ENCODE data around the gene EIF1AX.
"Not testable (repeated sequence)": the region's sequence is repeated elsewhere in the genome, so short reads cannot be mapped to it uniquely, and the experiment has no call there.

Gene EIF1AX

DNA sequence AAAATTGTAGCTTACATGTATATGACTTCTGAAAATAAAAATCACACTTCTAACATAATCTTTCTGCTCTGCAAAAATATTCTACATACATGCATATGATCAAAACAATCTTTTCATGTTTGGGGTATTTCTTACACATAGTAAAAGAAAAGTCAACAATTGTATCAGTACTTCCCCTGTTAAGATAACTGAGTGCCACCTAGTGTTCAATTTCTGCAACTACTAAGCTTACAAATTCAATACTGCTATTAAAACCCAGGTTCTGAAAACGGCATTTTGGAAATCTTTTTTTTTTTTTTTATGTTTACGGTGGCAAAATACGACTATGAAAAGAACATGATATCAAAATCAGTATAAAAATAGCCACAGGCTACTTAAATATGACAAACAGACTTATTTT, 14.2 kb downstream of the EIF1AX start:
- DNase-seq (ENCODE audit: low read depth): not testable (repeated sequence)

DNA sequence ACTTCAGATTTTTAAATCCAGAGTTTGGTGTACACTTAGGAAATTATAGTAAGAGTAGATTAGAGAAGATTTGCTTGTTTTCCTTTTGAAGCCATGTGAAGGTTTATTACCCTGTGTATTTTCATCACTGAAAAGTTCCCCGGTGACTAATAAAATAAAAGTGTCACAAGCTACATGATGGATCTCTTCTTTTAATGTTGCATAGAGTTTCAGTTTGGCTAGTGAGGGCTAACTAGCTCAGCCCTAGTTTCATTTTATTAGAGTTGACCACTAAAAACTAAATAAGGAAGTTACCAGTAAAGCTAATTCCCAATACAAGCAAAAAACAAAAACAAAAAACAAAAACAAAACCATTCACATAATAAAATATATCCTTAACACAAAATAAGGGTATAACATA, 14.8 kb downstream of the EIF1AX start:
- DNase-seq (ENCODE audit: low read depth): not testable (repeated sequence)

DNA sequence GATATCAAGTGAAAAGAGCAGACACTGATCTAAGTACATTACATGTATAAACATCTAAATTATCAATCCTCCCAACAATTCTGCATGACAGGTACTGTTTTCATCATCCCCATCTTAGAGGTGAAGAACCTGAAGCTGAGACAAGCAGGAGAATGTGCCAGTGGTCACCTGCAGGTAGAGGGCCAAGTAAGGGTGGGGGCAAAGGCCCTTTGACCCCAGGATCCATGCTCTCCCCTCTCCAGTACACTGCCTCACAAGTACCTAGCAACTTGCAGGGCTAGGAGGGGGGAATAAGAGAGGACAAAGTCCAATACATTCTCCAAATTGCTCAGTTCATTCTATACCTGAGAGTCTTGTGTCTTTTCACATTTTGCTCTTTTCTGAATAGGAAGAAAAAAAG, 16.7 kb downstream of the EIF1AX start:
- DNase-seq (ENCODE audit: low read depth): no peak

DNA sequence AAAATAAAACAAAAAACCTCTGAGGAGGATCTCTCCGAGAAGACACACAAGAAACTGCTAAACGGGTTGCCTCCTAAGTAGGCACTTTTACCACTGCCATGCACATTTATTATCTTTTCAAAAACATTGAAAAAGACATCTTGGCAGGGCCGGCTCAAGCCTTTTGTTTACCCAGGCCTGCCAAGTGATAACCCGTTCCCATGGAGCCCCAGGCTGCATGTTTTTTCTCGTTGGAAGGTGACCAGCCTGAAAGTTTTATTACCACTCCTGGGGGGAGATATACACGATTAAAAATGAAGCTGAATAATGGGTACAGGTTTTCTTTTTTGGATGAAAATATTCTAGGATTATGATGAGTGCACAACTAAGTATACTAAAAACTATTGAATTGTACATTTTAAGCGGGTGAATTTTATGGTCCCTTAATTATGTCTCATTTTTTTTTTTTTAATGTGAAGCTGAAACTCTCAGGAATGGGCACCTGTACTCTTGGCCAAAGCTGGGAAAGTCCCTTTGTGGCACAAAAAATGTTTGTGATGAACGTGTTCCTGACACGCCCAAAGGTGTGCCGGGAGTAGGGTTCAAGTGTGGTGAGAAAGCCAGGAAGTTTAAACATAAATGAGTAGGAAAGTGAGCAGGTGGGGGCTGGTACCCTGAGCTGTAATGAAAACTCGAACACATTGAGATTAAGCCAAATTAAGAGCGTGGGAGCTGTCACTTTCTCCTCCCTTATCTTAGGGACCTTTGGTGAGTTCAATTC, 23.4 kb downstream of the EIF1AX start:
- no peak for DNase-seq (ENCODE audit: low read depth)

DNA sequence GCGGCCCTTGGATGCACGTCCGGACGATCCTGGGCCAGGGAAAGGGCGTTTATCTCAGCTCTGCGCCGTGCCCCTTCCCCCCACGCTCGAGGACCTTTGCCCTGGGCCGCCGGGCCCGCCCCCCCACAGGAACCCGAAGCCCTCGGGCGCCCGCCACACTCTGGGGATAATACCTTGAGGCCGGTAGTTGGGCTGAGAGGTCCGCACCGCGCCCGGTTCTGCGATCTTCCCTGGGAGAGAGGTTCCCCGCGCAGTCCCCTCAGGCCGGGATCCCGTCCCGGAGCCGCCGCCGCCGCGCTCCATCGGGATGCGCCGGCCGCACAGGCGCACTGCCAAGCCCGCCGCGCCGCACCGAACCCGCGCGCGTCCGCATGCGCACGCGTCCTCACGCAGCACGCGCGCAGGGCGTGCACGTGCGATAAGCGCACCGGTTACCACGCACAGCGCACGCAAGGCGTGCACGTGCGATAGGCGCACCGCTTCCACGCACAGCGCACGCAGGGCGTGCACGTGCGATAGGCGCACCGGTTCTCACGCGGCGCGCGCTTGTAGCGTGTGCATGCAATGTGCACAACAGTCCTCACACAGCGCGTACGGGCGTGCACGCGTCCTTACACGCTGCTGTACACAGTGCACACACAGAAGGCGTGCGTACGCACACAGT, 24.9 kb downstream of the EIF1AX start, which contains the start of gene MAP7D2:
Gene MAP7D2, minus strand, starts transcription at position 331 of the 664 bp plus-strand sequence. Its CDS starts 28 bp downstream, at position 303.
- no peak for DNase-seq (ENCODE audit: low read depth)

DNA sequence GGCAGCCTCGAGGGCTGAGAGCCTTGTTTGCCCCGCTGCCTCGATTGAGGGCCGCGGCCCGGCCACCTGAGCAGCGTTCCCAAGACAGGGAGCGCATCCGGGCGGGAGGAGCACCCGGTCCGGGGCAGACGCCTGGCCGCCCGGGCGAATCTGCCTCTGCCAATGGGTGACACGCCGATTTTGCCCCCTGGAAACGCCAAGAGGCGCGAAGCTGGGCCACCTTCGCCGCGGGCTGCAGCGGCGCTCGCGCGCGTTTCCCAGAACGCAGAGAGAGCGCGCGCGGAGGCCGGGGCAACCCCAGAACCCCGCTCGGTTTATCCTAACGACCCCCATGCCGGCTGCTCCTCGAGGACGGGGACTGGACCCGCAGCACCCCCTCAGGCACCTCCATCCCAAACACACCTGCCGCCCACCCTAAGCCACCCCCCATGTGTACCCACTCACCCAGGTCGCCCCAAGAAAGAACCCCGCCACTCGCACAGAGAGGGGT, 25.5 kb downstream of the EIF1AX start:
- DNase-seq (ENCODE audit: low read depth): no peak

DNA sequence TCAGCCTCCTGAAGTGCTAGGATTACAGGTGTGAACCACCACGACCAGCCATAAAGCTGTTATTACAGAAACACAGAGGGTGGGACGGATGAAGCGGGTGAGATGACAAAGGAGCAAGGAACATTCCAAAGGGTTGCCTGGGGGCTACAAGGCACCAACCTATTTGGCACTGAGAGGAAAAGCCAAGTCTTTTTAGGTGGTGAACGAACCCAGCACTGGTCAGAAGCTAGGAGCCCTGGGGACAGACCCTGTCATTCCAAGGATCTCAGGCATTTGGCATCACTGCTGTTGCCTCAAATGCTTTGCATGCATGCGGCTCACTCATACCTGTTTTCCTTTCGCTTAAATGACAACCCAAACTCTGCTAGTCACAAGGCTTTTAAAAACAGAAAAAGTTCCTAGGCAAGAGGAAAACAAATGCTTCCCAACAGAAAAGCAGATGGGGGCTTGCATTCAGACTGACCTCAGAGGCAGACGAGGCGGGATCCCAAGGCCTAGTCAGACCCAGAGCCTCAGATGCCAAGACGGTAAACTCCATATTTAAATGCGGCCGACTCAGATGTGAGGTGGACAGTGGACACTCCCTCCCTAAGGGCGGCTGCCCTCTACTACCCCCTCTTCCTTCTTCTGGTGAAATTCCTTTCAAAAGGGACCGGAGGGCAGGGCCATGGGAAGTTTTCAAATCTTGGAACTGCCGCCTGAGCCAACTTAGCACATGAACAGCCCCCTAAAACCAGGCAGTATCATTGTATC, 29.4 kb downstream of the EIF1AX start:
- no peak for DNase-seq (ENCODE audit: low read depth)

DNA sequence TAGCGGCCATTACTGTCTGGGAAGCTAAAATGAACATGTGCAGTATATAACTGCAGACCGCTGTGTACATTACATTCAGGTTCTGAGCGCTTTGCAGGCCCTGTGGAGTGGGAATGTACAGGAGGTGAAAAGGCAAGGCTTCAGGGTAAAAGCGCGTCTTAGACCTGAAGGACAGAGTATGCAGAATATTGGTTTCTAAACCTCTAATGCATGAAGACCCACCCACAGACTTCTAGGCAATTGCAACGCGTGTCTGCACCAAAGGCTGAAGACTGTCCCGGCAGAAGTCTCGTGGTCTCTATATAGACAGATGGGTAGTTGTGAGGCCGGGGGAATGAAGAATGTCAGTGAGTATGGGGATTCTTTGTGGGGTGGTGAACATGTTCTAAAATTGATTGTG, 30.4 kb downstream of the EIF1AX start:
- DNase-seq (ENCODE audit: low read depth): no peak

DNA sequence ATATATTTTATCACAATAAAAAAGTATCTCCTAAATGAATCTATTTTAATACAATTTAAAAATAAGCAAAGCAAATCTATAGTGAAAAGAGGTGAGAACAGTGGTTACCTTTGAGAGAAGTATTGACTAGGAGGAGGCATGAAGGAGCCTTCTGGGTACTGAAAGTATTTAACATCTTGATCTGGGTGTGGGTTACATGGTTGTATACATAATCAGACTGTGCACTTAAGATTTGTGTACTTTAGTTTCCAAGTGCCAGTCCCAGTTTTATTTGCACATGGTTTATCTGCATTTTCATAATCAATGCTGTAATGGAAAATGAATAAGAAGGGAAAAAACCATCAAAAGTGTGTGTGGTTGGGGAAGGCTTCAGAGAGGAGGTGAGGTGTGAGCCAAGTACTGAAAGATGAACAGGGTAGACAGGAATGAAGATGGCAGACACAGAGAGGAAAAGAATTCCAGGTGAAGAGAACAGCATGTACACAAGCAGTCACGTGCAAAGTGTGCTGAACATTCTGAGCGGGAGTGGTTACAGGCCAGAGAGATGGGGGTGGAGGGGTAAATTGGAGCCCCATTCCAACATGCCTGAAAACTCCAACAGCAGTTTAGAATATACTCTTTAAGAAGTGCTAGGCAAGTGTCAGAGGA, 39.6 kb downstream of the EIF1AX start:
- no peak for DNase-seq (ENCODE audit: low read depth)

DNA sequence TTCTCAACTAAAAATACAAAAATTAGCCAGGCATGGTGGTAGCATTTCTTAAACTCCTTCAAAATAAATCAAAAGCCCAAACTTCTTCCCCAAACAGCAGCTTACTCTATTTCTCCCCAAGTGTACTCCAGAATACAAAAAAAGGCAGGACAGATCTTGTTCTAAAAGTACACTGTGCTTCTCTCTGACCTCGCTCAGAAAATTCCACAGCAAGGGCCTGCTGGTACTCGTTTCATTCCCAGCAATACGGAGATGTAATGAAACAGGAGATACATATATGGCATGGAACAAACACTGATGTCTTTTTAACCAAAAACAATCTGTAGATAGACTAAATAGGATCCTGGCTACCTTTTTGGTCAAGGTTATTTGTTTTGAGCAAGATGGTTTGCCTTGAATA, 50.1 kb downstream of the EIF1AX start:
- no peak for DNase-seq (ENCODE audit: low read depth)

DNA sequence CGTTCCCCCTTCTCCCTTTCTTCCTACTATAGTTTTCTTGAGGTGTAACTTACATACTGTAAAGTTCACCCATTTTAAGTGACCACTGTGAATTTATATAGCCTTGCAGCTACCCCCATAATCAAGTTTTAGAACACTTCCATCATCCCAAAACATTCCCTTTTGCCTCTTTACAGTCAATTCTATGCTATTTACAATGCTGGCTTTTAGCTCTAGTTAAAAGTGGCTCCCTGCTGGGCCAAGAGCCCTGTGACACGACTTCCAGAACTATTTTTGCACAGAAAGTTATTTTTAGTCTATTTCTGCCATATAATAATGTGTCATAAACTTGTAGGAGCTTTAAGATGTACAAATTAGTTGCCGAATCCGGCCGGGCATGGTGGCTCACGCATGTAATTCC, 51.8 kb downstream of the EIF1AX start:
- DNase-seq (ENCODE audit: low read depth): no peak

DNA sequence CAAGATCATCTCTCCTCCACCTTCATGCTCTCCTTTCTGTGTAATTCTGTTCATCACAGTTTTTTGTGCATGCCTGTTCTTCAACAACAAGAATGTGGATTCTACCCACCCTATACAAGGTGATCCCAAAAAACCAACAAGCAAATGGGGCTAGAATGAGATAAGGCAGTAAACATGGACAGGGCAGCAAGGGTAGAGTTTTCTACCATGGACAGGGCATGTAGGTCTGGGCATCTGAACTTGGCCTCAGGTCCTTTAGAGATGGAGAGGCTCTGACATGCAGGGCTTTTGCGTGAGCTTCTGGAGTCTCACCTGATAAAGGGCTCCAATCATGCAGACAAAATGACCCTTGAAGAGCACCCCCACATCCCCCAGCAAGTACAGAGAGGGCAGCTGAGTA, 61.4 kb downstream of the EIF1AX start:
- DNase-seq (ENCODE audit: low read depth): no peak
